ENCODE measurements around the gene ARHGAP24. TPM values are rescaled to one million over a fixed set of nuclear protein-coding genes. Genes with fewer than 3 reads are reported as not detected.

The ARHGAP24 gene
- polyA plus RNA-seq, 3 donors = 12.5 to 32.0 (median 18.8) TPM

GRCh38 chr4:85756938-85757337 lies 282.0 kb downstream of the ARHGAP24 start:
- Histone ChIP-seq H3K79me2 (ENCODE audit: insufficient read depth, low read length) (no peaks in the 10 kb centered on the region), H3K27ac (ENCODE audit: low read depth in 1 of 2, low read length in 2 of 2) (no peak overlapping the region), H3K9ac (ENCODE audit: insufficient read depth, low read length, poor library complexity, severe bottlenecking) (no peak overlapping the region), H3K36me3 (replicated peaks in 1 of 2; ENCODE audit: control insufficient read depth in 1 of 2, insufficient read depth in 2 of 2, low read length in 2 of 2) (peaks cover 0 to 6% of the 10 kb centered on the region in 2 donors), H3K4me2 (replicated peaks; ENCODE audit: extremely low read depth, low read length, poor library complexity, severe bottlenecking) (no peak overlapping the region), H4K20me1 (ENCODE audit: insufficient read depth, low read length) (peaks cover 5% of the 10 kb centered on the region), H3K4me1 (ENCODE audit: control insufficient read depth in 1 of 2, insufficient read depth in 2 of 2, low read length in 2 of 2) (peaks cover 10 to 12% of the 10 kb centered on the region in 2 donors), H3K27me3 (ENCODE audit: control insufficient read depth in 2 of 2, insufficient read depth in 2 of 2, low read length in 2 of 2) (no peaks in the 10 kb centered on the region), H2AFZ (ENCODE audit: insufficient read depth, low read depth, low read length, poor library complexity, severe bottlenecking) (no peak overlapping the region), H3K4me3 (replicated peaks in 1 of 3; ENCODE audit: low read depth in 2 of 3, low read length in 3 of 3) (no peak overlapping the region), H3K9me3 (replicated peaks in 1 of 2; ENCODE audit: control insufficient read depth in 1 of 2, insufficient read depth in 1 of 2, low read length in 2 of 2) (no peaks in the 10 kb centered on the region)
- Mint-ChIP-seq H3K4me1 (peaks cover 10% of the 10 kb centered on the region), H3K36me3 (peaks cover 13 to 16% of the 10 kb centered on the region in 2 donors), H3K4me3 (no peak overlapping the region), H3K9me3 (no peaks in the 10 kb centered on the region), H3K27me3 (ENCODE audit: low read depth in 3 of 3) (no peaks in the 10 kb centered on the region), H3K27ac (no peak overlapping the region)
- intact Hi-C loops (cut with micrococcal nuclease) = no loop called here
- no CpG with 5 or more reads among the region's 3 CpGs for whole genome bisulfite sequencing (ENCODE audit: insufficient coverage)
- TF ChIP-seq, protein P1, sequence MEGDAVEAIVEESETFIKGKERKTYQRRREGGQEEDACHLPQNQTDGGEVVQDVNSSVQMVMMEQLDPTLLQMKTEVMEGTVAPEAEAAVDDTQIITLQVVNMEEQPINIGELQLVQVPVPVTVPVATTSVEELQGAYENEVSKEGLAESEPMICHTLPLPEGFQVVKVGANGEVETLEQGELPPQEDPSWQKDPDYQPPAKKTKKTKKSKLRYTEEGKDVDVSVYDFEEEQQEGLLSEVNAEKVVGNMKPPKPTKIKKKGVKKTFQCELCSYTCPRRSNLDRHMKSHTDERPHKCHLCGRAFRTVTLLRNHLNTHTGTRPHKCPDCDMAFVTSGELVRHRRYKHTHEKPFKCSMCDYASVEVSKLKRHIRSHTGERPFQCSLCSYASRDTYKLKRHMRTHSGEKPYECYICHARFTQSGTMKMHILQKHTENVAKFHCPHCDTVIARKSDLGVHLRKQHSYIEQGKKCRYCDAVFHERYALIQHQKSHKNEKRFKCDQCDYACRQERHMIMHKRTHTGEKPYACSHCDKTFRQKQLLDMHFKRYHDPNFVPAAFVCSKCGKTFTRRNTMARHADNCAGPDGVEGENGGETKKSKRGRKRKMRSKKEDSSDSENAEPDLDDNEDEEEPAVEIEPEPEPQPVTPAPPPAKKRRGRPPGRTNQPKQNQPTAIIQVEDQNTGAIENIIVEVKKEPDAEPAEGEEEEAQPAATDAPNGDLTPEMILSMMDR (IDR thresholded peaks at IDR 0.05) = no peak
- no peak for DNase-seq

DNA sequence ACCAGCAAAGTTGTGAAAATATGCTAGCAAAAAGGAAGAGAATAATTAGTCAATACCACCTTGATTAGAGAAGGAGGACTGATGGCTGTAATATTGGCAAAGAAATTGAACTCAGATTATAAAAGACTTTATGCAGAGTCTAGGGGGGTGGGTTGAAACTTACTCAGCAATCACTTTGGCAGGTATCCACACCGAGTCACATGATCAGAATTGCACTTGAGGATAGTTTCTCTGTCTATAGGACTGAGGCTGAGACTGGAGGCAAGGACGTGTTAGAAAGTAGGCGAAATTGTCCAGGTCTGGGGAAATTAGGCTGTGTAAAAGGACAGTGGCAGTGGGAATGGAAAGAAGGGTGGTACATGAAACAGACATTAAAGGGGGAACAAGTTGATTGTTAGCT lies 284.4 kb downstream of the ARHGAP24 start:
- peaks cover 5% of the 10 kb centered on the region for H4K20me1 ChIP-seq (ENCODE audit: insufficient read depth, low read length)
- H2AFZ ChIP-seq (ENCODE audit: insufficient read depth, low read depth, low read length, poor library complexity, severe bottlenecking) = no peak overlapping the region
- H3K4me1 Mint-ChIP-seq = peaks cover 18% of the 10 kb centered on the region
- H3K27ac Mint-ChIP-seq = peak overlapping the region in 3 of 7 donors; percentile 9 to 68 (median 61)
- H3K36me3 Mint-ChIP-seq = peaks cover 10 to 11% of the 10 kb centered on the region in 2 donors
- H3K9me3 Mint-ChIP-seq = no peaks in the 10 kb centered on the region
- no peak overlapping the region for H3K27ac ChIP-seq (ENCODE audit: low read depth in 1 of 2, low read length in 2 of 2)
- intact Hi-C loops (cut with micrococcal nuclease) = no loop called here
- WGBS (ENCODE audit: insufficient coverage) = 100% methylated on average over 2 of the region's 3 CpGs
- H3K9me3 ChIP-seq (replicated peaks in 1 of 2; ENCODE audit: control insufficient read depth in 1 of 2, insufficient read depth in 1 of 2, low read length in 2 of 2) = no peaks in the 10 kb centered on the region
- no peaks in the 10 kb centered on the region for H3K27me3 Mint-ChIP-seq (ENCODE audit: low read depth in 3 of 3)
- H3K36me3 ChIP-seq (replicated peaks in 1 of 2; ENCODE audit: control insufficient read depth in 1 of 2, insufficient read depth in 2 of 2, low read length in 2 of 2) = no peaks in the 10 kb centered on the region
- H3K9ac ChIP-seq (ENCODE audit: insufficient read depth, low read length, poor library complexity, severe bottlenecking) = no peak overlapping the region
- H3K4me2 ChIP-seq (replicated peaks; ENCODE audit: extremely low read depth, low read length, poor library complexity, severe bottlenecking) = no peak overlapping the region
- no peak overlapping the region for H3K4me3 Mint-ChIP-seq
- peaks cover 16 to 17% of the 10 kb centered on the region in 2 donors for H3K4me1 ChIP-seq (ENCODE audit: control insufficient read depth in 1 of 2, insufficient read depth in 2 of 2, low read length in 2 of 2)
- no peaks in the 10 kb centered on the region for H3K79me2 ChIP-seq (ENCODE audit: insufficient read depth, low read length)
- TF ChIP-seq, protein P1 (IDR thresholded peaks at IDR 0.05) = no peak
- no peaks in the 10 kb centered on the region for H3K27me3 ChIP-seq (ENCODE audit: control insufficient read depth in 2 of 2, insufficient read depth in 2 of 2, low read length in 2 of 2)
- no peak for DNase-seq
- H3K4me3 ChIP-seq (replicated peaks in 1 of 3; ENCODE audit: low read depth in 2 of 3, low read length in 3 of 3) = no peak overlapping the region

All from CD14-positive monocyte (primary cell).